ENCODE measurements around the gene TAP2.

TAP2 gene

DNA sequence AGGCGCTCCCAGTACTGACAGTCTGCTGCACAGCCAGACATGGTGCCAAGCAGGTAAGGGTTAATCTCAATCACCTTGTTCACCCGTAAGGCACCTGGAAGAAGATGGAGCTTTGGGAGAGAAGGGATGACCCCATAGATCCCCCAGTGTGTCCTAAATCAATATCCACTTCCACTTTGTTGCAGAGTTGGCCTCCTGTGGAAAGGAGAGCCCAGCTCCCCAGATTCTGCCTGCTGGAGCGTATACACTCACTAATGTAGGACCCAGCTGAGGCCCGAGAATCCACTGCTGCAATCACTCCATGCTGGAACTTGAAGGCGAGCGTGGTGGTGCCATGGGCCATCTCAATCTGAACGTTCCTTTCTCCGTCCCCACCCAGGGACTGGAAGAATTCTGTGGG lies 4.2 kb upstream of the TAP2 start:
- peak overlapping the region; percentile 99 for H3K27ac ChIP-seq (ENCODE audit: low read length)

DNA sequence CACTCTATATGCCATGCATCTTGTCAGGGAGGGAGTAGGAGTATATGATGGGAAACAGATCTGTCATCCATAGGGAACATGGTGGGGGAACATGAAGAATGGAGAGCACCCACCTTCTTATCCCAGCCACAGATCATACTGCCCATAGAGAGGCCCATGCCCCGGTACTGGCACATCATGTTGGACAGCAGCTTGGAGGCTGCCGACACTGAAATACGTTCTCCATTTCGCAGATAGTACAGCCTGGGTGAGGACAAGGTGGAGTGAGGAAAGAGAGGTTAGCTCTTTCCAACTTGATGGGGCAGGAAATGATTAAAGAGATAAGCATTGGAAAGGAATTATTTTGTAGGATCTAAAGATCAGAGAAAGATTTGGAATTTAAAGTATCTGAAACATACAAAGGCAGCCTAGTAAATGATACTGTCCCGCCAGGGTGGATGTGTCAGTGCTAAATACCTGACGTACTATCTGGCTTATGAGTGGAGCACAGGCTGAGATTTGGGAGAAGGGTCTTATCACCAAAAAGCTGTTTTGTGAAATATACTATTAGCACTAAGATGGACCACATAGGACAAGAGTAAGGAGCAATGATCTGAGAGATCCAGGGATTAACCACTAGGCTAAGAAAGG lies 3.6 kb upstream of the TAP2 start:
- Histone ChIP-seq H3K4me3 (ENCODE audit: low read depth in 1 of 2, low read length in 2 of 2) (peak overlapping the region in 1 of 2 donors; percentile 92), H3K4me1 (ENCODE audit: control insufficient read depth in 1 of 2, insufficient read depth in 2 of 2, low read length in 2 of 2) (peaks cover 13 to 32% of the 10 kb centered on the region in 2 donors)

More for the DNA sequence above, 4.2 kb upstream of the TAP2 start:
- Histone ChIP-seq H3K4me1 (ENCODE audit: control insufficient read depth in 1 of 2, insufficient read depth in 2 of 2, low read length in 2 of 2) (peaks cover 13 to 30% of the 10 kb centered on the region in 2 donors), H3K36me3 (ENCODE audit: control insufficient read depth in 1 of 2, insufficient read depth in 2 of 2, low read length in 2 of 2) (peaks cover 31 to 46% of the 10 kb centered on the region in 2 donors), H3K4me3 (ENCODE audit: low read depth in 1 of 2, low read length in 2 of 2) (peak overlapping the region; percentile 83 to 92), H3K9me3 (ENCODE audit: control insufficient read depth in 1 of 2, low read length in 2 of 2) (no peaks in the 10 kb centered on the region), H3K27me3 (ENCODE audit: low read depth, low read length) (no peaks in the 10 kb centered on the region)

DNA sequence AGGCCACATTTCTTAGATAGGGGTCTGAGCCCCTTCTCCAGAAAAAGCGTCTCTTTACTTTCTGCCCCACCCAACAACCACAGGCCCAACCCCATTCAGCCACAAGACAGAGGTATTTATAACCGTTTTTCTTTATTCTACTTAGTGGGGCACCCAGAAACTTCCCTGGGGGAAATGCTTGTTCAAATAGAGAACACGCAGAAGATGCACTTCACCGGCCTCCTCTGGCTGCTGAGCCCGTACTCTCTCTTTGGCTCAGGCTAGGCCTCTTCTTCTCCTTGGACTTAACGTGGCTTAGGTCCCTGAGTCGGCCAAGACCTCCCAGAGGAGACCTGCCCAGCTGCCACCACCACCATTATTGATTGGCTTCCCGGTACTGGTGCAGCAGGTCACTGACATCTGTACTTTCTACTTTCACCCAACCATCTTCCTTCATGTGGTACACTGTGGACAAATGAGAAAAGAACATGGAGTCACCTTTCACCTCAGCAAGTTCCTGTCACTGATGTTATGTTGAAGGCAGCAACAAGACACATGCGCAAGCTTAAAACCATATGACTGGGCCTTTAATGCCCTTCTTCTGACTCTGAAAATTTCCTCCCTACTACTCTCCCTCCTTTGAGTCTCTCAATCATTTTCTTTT lies 2.2 kb upstream of the TAP2 start:
- no peaks in the 10 kb centered on the region for H3K9me3 ChIP-seq (ENCODE audit: control insufficient read depth in 1 of 2, low read length in 2 of 2)
- H3K27ac ChIP-seq (ENCODE audit: low read length) = no peak overlapping the region
- peaks cover 22 to 37% of the 10 kb centered on the region in 2 donors for H3K36me3 ChIP-seq (ENCODE audit: control insufficient read depth in 1 of 2, insufficient read depth in 2 of 2, low read length in 2 of 2)
- H3K27me3 ChIP-seq (ENCODE audit: low read depth, low read length) = no peaks in the 10 kb centered on the region
- H3K4me1 ChIP-seq (ENCODE audit: control insufficient read depth in 1 of 2, insufficient read depth in 2 of 2, low read length in 2 of 2) = peaks cover 13 to 32% of the 10 kb centered on the region in 2 donors
- no peak overlapping the region for H3K4me3 ChIP-seq (ENCODE audit: low read depth in 1 of 2, low read length in 2 of 2)

More for the DNA sequence above, 3.6 kb upstream of the TAP2 start:
- Histone ChIP-seq H3K27me3 (ENCODE audit: low read depth, low read length) (no peaks in the 10 kb centered on the region), H3K9me3 (ENCODE audit: control insufficient read depth in 1 of 2, low read length in 2 of 2) (no peaks in the 10 kb centered on the region), H3K27ac (ENCODE audit: low read length) (no peak overlapping the region), H3K36me3 (ENCODE audit: control insufficient read depth in 1 of 2, insufficient read depth in 2 of 2, low read length in 2 of 2) (peaks cover 26 to 40% of the 10 kb centered on the region in 2 donors)

DNA sequence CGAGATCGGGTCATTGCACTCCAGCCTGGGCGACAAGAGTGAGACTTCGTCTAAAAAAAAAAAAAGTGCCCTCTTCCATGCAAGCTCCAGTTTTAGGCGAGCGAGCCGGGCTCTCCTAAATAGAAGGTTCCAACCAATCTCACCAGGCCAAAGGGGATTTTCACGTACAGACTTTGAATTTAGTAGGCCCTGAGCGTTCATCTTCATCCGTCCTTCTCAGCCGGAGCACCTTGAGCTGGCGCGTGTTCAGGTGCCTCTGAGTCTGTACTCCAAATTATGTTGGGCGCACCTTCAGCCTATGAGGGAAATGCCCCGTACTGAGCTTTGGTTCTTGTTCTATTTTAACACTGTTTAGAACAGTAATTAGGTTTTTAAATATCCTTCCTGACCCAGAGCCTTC lies 817 bp upstream of the TAP2 start:
- H3K27ac ChIP-seq (ENCODE audit: low read length) = no peak overlapping the region
- no peaks in the 10 kb centered on the region for H3K9me3 ChIP-seq (ENCODE audit: control insufficient read depth in 1 of 2, low read length in 2 of 2)
- no peak overlapping the region for H3K4me3 ChIP-seq (ENCODE audit: low read depth in 1 of 2, low read length in 2 of 2)
- H3K4me1 ChIP-seq (ENCODE audit: control insufficient read depth in 1 of 2, insufficient read depth in 2 of 2, low read length in 2 of 2) = peaks cover 10 to 21% of the 10 kb centered on the region in 2 donors
- H3K36me3 ChIP-seq (ENCODE audit: control insufficient read depth in 1 of 2, insufficient read depth in 2 of 2, low read length in 2 of 2) = peaks cover 31 to 33% of the 10 kb centered on the region in 2 donors
- H3K27me3 ChIP-seq (ENCODE audit: low read depth, low read length) = no peaks in the 10 kb centered on the region

DNA sequence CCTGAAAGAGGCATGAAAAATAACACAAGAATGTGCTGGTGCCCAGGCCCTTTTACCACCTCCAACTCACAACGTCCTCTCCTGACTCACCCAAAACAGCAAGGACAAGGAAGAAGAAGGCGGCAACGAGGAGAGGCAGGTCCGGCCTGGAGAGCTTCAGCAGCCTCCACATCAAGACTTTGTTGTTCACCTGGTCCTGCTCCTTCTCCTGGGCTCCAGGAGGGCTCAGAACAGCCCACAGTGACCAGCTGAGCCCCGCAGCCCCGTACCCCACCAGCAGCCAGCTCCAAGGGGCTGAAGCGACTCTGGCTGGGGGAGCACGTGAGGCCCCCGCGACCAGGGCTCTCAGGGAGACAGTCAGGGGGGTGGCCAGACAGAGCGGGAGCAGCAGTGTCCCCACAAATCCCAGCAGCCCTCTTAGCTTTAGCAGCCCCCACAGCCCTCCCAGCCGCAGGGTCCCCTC lies 857 bp downstream of the TAP2 start:
- Histone ChIP-seq H3K4me1 (ENCODE audit: control insufficient read depth in 1 of 2, insufficient read depth in 2 of 2, low read length in 2 of 2) (peaks cover 9 to 14% of the 10 kb centered on the region in 2 donors), H3K4me3 (ENCODE audit: low read depth in 1 of 2, low read length in 2 of 2) (peak overlapping the region; percentile 71 to 73), H3K36me3 (ENCODE audit: control insufficient read depth in 1 of 2, insufficient read depth in 2 of 2, low read length in 2 of 2) (peaks cover 34 to 37% of the 10 kb centered on the region in 2 donors), H3K9me3 (ENCODE audit: control insufficient read depth in 1 of 2, low read length in 2 of 2) (no peaks in the 10 kb centered on the region), H3K27ac (ENCODE audit: low read length) (peak overlapping the region; percentile 74), H3K27me3 (ENCODE audit: low read depth, low read length) (no peaks in the 10 kb centered on the region)

DNA sequence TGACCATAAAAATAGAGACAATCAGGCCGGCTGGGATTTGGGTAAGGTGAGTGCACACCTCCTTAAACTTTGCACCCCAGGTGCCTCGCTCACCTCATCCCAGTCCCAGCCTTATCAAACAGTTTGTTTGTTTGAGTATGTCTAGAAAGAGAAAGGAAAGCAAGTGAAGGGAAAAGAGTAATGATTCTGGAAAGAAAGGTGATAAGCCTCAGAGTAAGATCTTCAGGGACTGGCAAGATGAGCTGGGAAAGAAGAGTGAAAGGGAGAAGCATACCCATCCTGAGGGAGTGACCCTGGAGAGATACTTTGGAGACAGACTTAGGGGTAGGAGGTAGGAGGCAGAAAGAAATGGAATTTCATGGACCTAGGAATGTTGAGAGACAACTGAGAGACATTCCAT lies 1.7 kb downstream of the TAP2 start:
- Histone ChIP-seq H3K4me1 (ENCODE audit: control insufficient read depth in 1 of 2, insufficient read depth in 2 of 2, low read length in 2 of 2) (peaks cover under 1 to 8% of the 10 kb centered on the region in 2 donors), H3K36me3 (ENCODE audit: control insufficient read depth in 1 of 2, insufficient read depth in 2 of 2, low read length in 2 of 2) (peaks cover 30 to 34% of the 10 kb centered on the region in 2 donors), H3K27ac (ENCODE audit: low read length) (no peak overlapping the region), H3K9me3 (ENCODE audit: control insufficient read depth in 1 of 2, low read length in 2 of 2) (no peaks in the 10 kb centered on the region), H3K27me3 (ENCODE audit: low read depth, low read length) (no peaks in the 10 kb centered on the region), H3K4me3 (ENCODE audit: low read depth in 1 of 2, low read length in 2 of 2) (no peak overlapping the region)

DNA sequence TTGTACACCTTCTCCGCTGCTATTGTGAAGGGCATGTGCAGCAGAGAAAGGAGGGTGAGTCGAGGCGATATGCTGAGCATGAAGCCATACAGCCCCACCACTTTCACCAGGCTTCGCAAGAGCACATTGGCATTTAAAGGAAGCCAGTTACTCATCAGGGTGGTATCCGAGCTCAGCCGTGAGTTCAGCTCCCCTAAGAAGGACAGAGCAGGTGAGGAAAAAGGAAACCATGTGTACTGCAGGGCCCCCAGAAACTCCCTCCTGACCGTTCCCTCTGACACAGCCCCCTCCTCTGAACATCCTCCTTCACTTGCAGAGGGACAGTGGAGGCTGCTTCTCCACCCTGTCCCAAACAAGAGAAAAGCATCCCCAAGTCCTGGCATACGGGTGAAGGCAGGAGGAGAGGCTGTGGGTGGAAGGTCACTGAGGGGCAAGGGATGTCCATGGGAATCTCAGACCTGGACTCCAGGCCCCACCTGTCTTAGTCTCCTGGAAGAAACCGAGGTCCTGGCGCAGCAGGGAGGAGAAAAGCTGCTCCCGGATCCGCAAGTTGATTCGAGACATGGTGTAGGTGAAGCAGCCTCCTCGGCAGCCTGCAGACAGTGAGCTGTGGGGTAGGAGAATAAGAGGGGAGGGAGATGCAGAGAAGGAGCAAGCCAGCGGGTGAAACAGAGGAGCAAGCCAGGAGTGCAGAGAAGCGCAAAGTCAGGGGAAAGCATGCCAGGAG lies 3.2 kb downstream of the TAP2 start:
- no peak overlapping the region for H3K27ac ChIP-seq (ENCODE audit: low read length)

DNA sequence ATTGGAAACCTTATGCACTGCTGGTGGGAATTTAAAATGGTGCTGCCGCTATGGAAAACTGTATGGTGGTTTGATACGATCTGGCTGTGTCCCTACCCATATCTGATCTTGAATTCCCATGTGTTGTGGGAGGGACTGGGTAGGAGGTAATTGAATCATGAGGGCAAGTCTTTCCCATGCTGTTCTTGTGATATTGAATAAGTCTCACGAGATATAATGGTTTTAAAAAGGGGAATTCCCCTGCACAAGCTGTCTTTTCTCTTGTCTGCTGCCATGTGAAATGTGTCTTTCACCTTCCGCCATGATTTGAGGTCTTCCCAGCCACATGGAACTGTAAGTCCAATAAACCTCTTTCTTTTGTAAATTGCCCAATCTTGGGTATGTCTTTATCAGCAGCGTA lies 4.9 kb downstream of the TAP2 start:
- Histone ChIP-seq H3K36me3 (ENCODE audit: control insufficient read depth in 1 of 2, insufficient read depth in 2 of 2, low read length in 2 of 2) (peaks cover 41 to 49% of the 10 kb centered on the region in 2 donors), H3K4me1 (ENCODE audit: control insufficient read depth in 1 of 2, insufficient read depth in 2 of 2, low read length in 2 of 2) (peaks cover 0 to 6% of the 10 kb centered on the region in 2 donors), H3K27me3 (ENCODE audit: low read depth, low read length) (no peaks in the 10 kb centered on the region), H3K4me3 (ENCODE audit: low read depth in 1 of 2, low read length in 2 of 2) (no peak overlapping the region), H3K9me3 (ENCODE audit: control insufficient read depth in 1 of 2, low read length in 2 of 2) (no peaks in the 10 kb centered on the region), H3K27ac (ENCODE audit: low read length) (no peak overlapping the region)

More for the DNA sequence above, 3.2 kb downstream of the TAP2 start:
- no peak overlapping the region for H3K4me3 ChIP-seq (ENCODE audit: low read depth in 1 of 2, low read length in 2 of 2)
- H3K27me3 ChIP-seq (ENCODE audit: low read depth, low read length) = no peaks in the 10 kb centered on the region
- H3K36me3 ChIP-seq (ENCODE audit: control insufficient read depth in 1 of 2, insufficient read depth in 2 of 2, low read length in 2 of 2) = peaks cover 32 to 34% of the 10 kb centered on the region in 2 donors
- peaks cover 0 to 6% of the 10 kb centered on the region in 2 donors for H3K4me1 ChIP-seq (ENCODE audit: control insufficient read depth in 1 of 2, insufficient read depth in 2 of 2, low read length in 2 of 2)
- no peaks in the 10 kb centered on the region for H3K9me3 ChIP-seq (ENCODE audit: control insufficient read depth in 1 of 2, low read length in 2 of 2)

DNA sequence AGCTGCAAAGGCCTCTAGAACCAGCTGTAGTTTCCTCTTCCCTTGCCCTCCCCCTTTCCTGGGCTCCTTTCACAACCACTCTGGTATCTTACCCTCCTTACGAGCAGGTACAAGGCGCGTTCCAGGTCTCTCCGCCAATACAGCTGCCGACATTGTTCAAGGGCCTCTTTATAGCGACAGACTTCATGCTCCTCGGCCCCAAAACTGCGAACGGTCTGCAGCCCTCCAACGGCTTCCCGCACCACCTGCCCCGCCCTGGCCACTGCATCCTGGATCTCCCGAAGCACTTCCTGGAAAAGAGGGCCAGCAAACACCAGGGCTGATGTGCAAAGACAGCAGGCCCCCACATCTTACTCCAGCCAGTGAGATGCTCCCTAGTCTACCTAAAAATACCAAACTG lies 6.0 kb downstream of the TAP2 start:
- no peak overlapping the region for H3K4me3 ChIP-seq (ENCODE audit: low read depth in 1 of 2, low read length in 2 of 2)
- H3K27me3 ChIP-seq (ENCODE audit: low read depth, low read length) = no peaks in the 10 kb centered on the region
- H3K4me1 ChIP-seq (ENCODE audit: control insufficient read depth in 1 of 2, insufficient read depth in 2 of 2, low read length in 2 of 2) = peaks cover 0 to under 1% of the 10 kb centered on the region in 2 donors
- H3K27ac ChIP-seq (ENCODE audit: low read length) = no peak overlapping the region
- peaks cover 43 to 55% of the 10 kb centered on the region in 2 donors for H3K36me3 ChIP-seq (ENCODE audit: control insufficient read depth in 1 of 2, insufficient read depth in 2 of 2, low read length in 2 of 2)
- H3K9me3 ChIP-seq (ENCODE audit: control insufficient read depth in 1 of 2, low read length in 2 of 2) = no peaks in the 10 kb centered on the region

DNA sequence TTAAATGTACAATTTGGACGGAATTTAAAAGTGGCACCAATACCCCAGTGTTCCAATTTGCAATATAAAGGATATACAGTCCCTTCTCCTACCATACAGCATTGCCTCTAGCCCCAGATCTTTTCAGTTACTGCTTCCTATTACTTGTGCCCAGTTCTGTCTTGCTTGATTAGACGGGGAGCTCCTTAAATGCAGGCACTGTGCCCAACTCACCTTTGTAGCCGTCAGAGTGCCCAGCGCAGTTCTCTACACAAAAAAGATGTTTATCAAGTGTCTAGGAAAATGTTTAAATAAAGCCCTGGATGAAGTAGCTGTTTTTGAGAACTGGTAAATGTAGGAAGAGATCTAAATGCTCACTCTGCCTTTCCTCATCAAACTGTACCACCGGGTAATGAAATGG lies 7.6 kb downstream of the TAP2 start:
- Histone ChIP-seq H3K36me3 (ENCODE audit: control insufficient read depth in 1 of 2, insufficient read depth in 2 of 2, low read length in 2 of 2) (peaks cover 49 to 58% of the 10 kb centered on the region in 2 donors), H3K27me3 (ENCODE audit: low read depth, low read length) (no peaks in the 10 kb centered on the region), H3K27ac (ENCODE audit: low read length) (no peak overlapping the region), H3K4me1 (ENCODE audit: control insufficient read depth in 1 of 2, insufficient read depth in 2 of 2, low read length in 2 of 2) (no peaks in the 10 kb centered on the region), H3K9me3 (ENCODE audit: control insufficient read depth in 1 of 2, low read length in 2 of 2) (no peaks in the 10 kb centered on the region), H3K4me3 (ENCODE audit: low read depth in 1 of 2, low read length in 2 of 2) (no peak overlapping the region)

DNA sequence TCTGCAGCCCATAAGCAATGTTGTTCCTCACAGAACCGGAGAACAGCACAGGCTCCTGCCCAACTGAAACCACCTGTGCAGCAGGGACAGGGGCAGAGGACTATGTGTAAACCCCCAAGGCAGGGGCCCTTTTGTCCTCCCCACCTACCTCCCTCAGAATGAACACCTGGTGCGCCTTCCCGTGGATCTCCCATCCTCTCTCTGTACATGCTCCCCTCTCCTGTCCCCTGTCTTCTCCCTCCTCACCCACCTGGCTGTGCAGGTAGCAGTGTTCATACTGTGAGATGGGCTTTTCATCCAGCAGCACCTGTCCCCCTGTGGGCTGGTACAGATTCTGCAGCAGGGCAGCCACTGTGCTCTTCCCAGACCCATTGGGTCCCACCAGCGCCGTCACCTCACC lies 8.5 kb downstream of the TAP2 start:
- no peaks in the 10 kb centered on the region for H3K27me3 ChIP-seq (ENCODE audit: low read depth, low read length)

More for the DNA sequence above, 8.5 kb downstream of the TAP2 start:
- Histone ChIP-seq H3K4me1 (ENCODE audit: control insufficient read depth in 1 of 2, insufficient read depth in 2 of 2, low read length in 2 of 2) (no peaks in the 10 kb centered on the region), H3K4me3 (ENCODE audit: low read depth in 1 of 2, low read length in 2 of 2) (no peak overlapping the region), H3K27ac (ENCODE audit: low read length) (no peak overlapping the region), H3K9me3 (ENCODE audit: control insufficient read depth in 1 of 2, low read length in 2 of 2) (no peaks in the 10 kb centered on the region), H3K36me3 (ENCODE audit: control insufficient read depth in 1 of 2, insufficient read depth in 2 of 2, low read length in 2 of 2) (peaks cover 45 to 54% of the 10 kb centered on the region in 2 donors)
